SK-N-SH (cell line): Measurements from ENCODE around the gene GPRIN3. TPM values are rescaled to one million over a fixed set of nuclear protein-coding genes. Genes with fewer than 3 reads are reported as not detected.

Experiments used
- CTCF ChIA-PET: fragments of 300-600, 350-600 bp; formaldehyde crosslinking; extraction: SDS; loops from one replicate; lab custom pipeline; 2021; lab: Yijun Ruan, JAX
- POLR2A ChIA-PET: fragments of 350-600 bp; sonication (Branson Sonifier 250); formaldehyde crosslinking; extraction: SDS; loops from one replicate; lab custom pipeline; 2020; ENCODE audit warnings: antibody characterized with exemption, inconsistent platforms; lab: Yijun Ruan, JAX
- DNase-seq: peaks from one replicate; pipeline ENCODE4 v3.0.0; 2012
- H2AFZ ChIP-seq: fragments of 200-600 bp; sonication (generic); 2 replicates; pipeline ENCODE4 v1.8.1; 2016; ENCODE audit warnings: antibody characterized with exemption, mild to moderate bottlenecking, low read depth
- H3F3A ChIP-seq: fragments of 200-600 bp; sonication (generic); replicated peaks from 2 replicates; pipeline ENCODE3; 2016; ENCODE audit warnings: antibody characterized with exemption, mild to moderate bottlenecking; ENCODE audit not compliant: insufficient read depth
- H3K27ac ChIP-seq, 2 experiments: fragments of 200-500 bp in 1 of 2; fragments of 200-600 bp in 1 of 2; sonication (Bioruptor generic) in 1 of 2; sonication (generic), shearing (Covaris generic) in 1 of 2; 2 replicates each; pipeline versions ENCODE4 v1.5.1 to v1.6.1; 2014 to 2016; ENCODE audit warnings: low read depth in 2 of 2, inconsistent platforms in 1 of 2, low read length in 1 of 2, mild to moderate bottlenecking in 1 of 2, mixed read lengths in 1 of 2
- H3K27me3 ChIP-seq: fragments of 200-600 bp; sonication (generic), shearing (Covaris generic); 2 replicates; pipeline ENCODE4 v1.6.1; 2016; ENCODE audit warnings: mixed run types; ENCODE audit not compliant: insufficient read depth
- H3K36me3 ChIP-seq, 2 experiments: fragments of 200-500 bp in 1 of 2; fragments of 200-600 bp in 1 of 2; sonication (Bioruptor generic) in 1 of 2; sonication (generic) in 1 of 2; replicated peaks in 1 of 2; 2 replicates each; pipeline versions ENCODE3 to v1.5.1; 2014 to 2016; ENCODE audit warnings: low read length in 1 of 2, mild to moderate bottlenecking in 1 of 2; ENCODE audit not compliant: insufficient read depth in 2 of 2, control insufficient read depth in 1 of 2
- H3K4me1 ChIP-seq, 2 experiments: fragments of 200-500 bp in 1 of 2; fragments of 200-600 bp in 1 of 2; sonication (Bioruptor generic) in 1 of 2; sonication (generic), shearing (Covaris generic) in 1 of 2; 2 replicates each; pipeline versions ENCODE4 v1.5.1 to v1.6.1; 2014 to 2016; ENCODE audit warnings: low read depth in 1 of 2, low read length in 1 of 2, mixed run types in 1 of 2; ENCODE audit not compliant: insufficient read depth in 2 of 2, control insufficient read depth in 1 of 2
- H3K4me2 ChIP-seq: fragments of 200-600 bp; sonication (generic), shearing (Covaris generic); 2 replicates; pipeline ENCODE4 v1.6.1; 2017; ENCODE audit warnings: mixed run types
- H3K4me3 ChIP-seq, 2 experiments: fragments of 200-500 bp in 1 of 2; fragments of 200-600 bp in 1 of 2; sonication (Bioruptor generic) in 1 of 2; sonication (generic), shearing (Covaris generic) in 1 of 2; 2 replicates each; pipeline versions ENCODE4 v1.5.1 to v1.8.1; 2014 to 2016; ENCODE audit warnings: low read depth in 2 of 2, inconsistent platforms in 1 of 2, low read length in 1 of 2, mild to moderate bottlenecking in 1 of 2, mixed read lengths in 1 of 2, moderate library complexity in 1 of 2
- H3K79me2 ChIP-seq: fragments of 200-600 bp; sonication (generic); 2 replicates; pipeline ENCODE4 v1.8.1; 2017; ENCODE audit warnings: mild to moderate bottlenecking; ENCODE audit not compliant: insufficient read depth
- H3K9ac ChIP-seq: fragments of 200-600 bp; sonication (generic); 2 replicates; pipeline ENCODE4 v1.6.1; 2017; ENCODE audit warnings: mixed run types
- H3K9me2 ChIP-seq: fragments of 200-600 bp; sonication (generic); 2 replicates; pipeline ENCODE4 v1.6.1; 2017; ENCODE audit warnings: mixed run types
- H3K9me3 ChIP-seq: fragments of 200-600 bp; sonication (generic); 2 replicates; pipeline ENCODE4 v1.6.1; 2017; ENCODE audit warnings: mixed run types, mild to moderate bottlenecking, moderate library complexity
- H4K20me1 ChIP-seq: fragments of 200-600 bp; sonication (generic); 2 replicates; pipeline ENCODE4 v1.6.1; 2017; ENCODE audit warnings: mild to moderate bottlenecking, mixed run types; ENCODE audit not compliant: insufficient read depth
- ELF1 ChIP-seq: IDR thresholded peaks from 2 replicates; pipeline ENCODE4 v1.4.0; 2012
- EP300 ChIP-seq, 2 experiments: IDR thresholded peaks; 2 replicates each; pipeline versions ENCODE4 v1.4.0 to v1.6.1; 2012; ENCODE audit warnings: borderline replicate concordance in 1 of 2, low read depth in 1 of 2, low read length in 1 of 2
- EZH2phosphoT487 ChIP-seq: fragments of 200-600 bp; sonication (generic); IDR thresholded peaks from 2 replicates; pipeline ENCODE4 v1.6.1; 2017; ENCODE audit warnings: low read depth, mixed run types, mild to moderate bottlenecking, antibody characterized with exemption, moderate library complexity, borderline replicate concordance
- FOSL2 ChIP-seq: IDR thresholded peaks from 2 replicates; pipeline ENCODE4 v1.4.0; 2012; ENCODE audit warnings: low read depth, mild to moderate bottlenecking, moderate library complexity, borderline replicate concordance
- FOXJ3 ChIP-seq: sonication (generic); formaldehyde crosslinking; IDR thresholded peaks from 2 replicates; pipeline ENCODE4 v1.5.1; 2020; ENCODE audit warnings: mild to moderate bottlenecking, missing genetic modification reagents
- FOXM1 ChIP-seq: IDR thresholded peaks from 2 replicates; pipeline ENCODE4 v1.4.0; 2012; ENCODE audit warnings: low read depth, mild to moderate bottlenecking
- JUND ChIP-seq: IDR thresholded peaks from 2 replicates; pipeline ENCODE4 v1.4.0; 2012
- NRF1 ChIP-seq: IDR thresholded peaks from 2 replicates; pipeline ENCODE4 v1.6.1; 2012; ENCODE audit warnings: low read depth, mild to moderate bottlenecking, low read length
- RCOR1 ChIP-seq: fragments of 150-350 bp; IDR thresholded peaks from 2 replicates; pipeline ENCODE4 v1.6.1; 2017; ENCODE audit warnings: antibody characterized with exemption, low read length
- REST ChIP-seq: IDR thresholded peaks from 2 replicates; pipeline ENCODE4 v1.6.1; 2012; ENCODE audit warnings: mild to moderate bottlenecking, low read depth, low read length, moderate library complexity
- RFX5 ChIP-seq: IDR thresholded peaks from 2 replicates; pipeline ENCODE4 v1.6.1; 2012; ENCODE audit warnings: mild to moderate bottlenecking, improper control_type of control experiment, low read length
- SIN3A ChIP-seq: IDR thresholded peaks from 2 replicates; pipeline ENCODE4 v1.6.1; 2012; ENCODE audit warnings: low read depth, mild to moderate bottlenecking, low read length, moderate library complexity, borderline replicate concordance
- TCF12 ChIP-seq: IDR thresholded peaks from 2 replicates; pipeline ENCODE4 v1.4.0; 2012
- TEAD4 ChIP-seq: IDR thresholded peaks from 2 replicates; pipeline ENCODE4 v1.4.0; 2012; ENCODE audit warnings: mild to moderate bottlenecking, borderline replicate concordance; ENCODE audit not compliant: insufficient read depth
- USF1 ChIP-seq: IDR thresholded peaks from 2 replicates; pipeline ENCODE4 v1.4.0; 2012; ENCODE audit warnings: low read depth, borderline replicate concordance
- WGBS: methylation state at CpG from one replicate; pipeline ENCODE4 v1.1.6; 2017; ENCODE audit warnings: low lambda C conversion rate; 5-methylcytosine and 5-hydroxymethylcytosine counted together
- polyA plus RNA-seq, 3 experiments: library from polyadenylated mRNA; depleted of rRNA; stranded (reverse); fragments of >200 nt; gene quantifications; 2 replicates each; pipeline ENCODE4 v1.2.3, GENCODE V29; 2012
- TF ChIP-seq, protein P1 (sequence below): IDR thresholded peaks from 2 replicates; pipeline ENCODE4; 2012
- TF ChIP-seq, protein P2 (sequence below): IDR thresholded peaks from 2 replicates; pipeline ENCODE4 v1.4.0; 2012; ENCODE audit warnings: low read depth, borderline replicate concordance
- TF ChIP-seq, protein P3 (sequence below): IDR thresholded peaks from 2 replicates; pipeline ENCODE4 v1.4.0; 2012; ENCODE audit warnings: low read depth
- TF ChIP-seq, protein P4 (sequence below): fragments of 150-350 bp; IDR thresholded peaks from 2 replicates; pipeline ENCODE4 v1.6.1; 2016; ENCODE audit warnings: mild to moderate bottlenecking, low read depth, low read length

GPRIN3 gene
- polyA plus RNA-seq, 1 of the 3 experiments (the other 2 are of a cell fraction): not detected

DNA sequence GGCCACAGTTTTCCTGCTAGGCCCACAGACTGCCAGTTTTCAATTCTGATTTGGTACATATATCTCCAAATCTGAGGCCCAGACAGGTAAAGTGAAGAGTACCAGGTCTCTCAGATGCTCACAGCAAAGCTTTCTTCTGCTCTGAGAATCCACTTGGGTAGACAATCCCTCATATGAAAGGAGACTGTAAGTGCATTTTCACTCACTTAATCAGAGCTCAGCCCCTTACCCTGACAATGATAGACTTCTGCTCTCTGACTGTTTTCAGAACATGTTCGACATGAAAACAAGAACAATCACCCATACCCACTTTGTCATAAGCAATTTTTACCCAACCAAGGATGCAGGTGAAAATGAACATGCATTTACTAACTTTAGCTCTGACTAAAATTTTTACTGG is 7.1 kb downstream of the GPRIN3 start:
- Histone ChIP-seq H3K4me3 (no peak overlapping the region), H3F3A (no peaks in the 10 kb centered on the region), H3K9me2 (no peaks in the 10 kb centered on the region), H3K79me2 (no peaks in the 10 kb centered on the region), H3K27ac (no peak overlapping the region), H3K4me2 (no peak overlapping the region), H3K36me3 (no peaks in the 10 kb centered on the region), H3K4me1 (no peaks in the 10 kb centered on the region; a peak in 1 of 4 replicates), H3K27me3 (no peaks in the 10 kb centered on the region; the same call in 1 of the 2 replicates), H3K9ac (no peak overlapping the region), H2AFZ (no peak overlapping the region), H4K20me1 (no peaks in the 10 kb centered on the region), H3K9me3 (no peaks in the 10 kb centered on the region)
- CTCF ChIA-PET: no interaction called here
- WGBS: 53% methylated on average over 1 of the region's 1 CpG
- POLR2A ChIA-PET: no interaction called here
- DNase-seq: no peak
- TF ChIP-seq EZH2phosphoT487: no peak
- no peak for TF ChIP-seq USF1
- TF ChIP-seq SIN3A: no peak
- no peak for TF ChIP-seq TCF12
- TF ChIP-seq FOXM1: no peak
- no peak for TF ChIP-seq NRF1
- TF ChIP-seq, protein P1, sequence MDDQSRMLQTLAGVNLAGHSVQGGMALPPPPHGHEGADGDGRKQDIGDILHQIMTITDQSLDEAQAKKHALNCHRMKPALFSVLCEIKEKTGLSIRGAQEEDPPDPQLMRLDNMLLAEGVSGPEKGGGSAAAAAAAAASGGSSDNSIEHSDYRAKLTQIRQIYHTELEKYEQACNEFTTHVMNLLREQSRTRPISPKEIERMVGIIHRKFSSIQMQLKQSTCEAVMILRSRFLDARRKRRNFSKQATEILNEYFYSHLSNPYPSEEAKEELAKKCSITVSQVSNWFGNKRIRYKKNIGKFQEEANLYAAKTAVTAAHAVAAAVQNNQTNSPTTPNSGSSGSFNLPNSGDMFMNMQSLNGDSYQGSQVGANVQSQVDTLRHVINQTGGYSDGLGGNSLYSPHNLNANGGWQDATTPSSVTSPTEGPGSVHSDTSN: no peak
- TF ChIP-seq FOSL2: no peak
- TF ChIP-seq ELF1: no peak
- no peak for TF ChIP-seq FOXJ3 (CRISPR knock-in tag)
- TF ChIP-seq, protein P2, sequence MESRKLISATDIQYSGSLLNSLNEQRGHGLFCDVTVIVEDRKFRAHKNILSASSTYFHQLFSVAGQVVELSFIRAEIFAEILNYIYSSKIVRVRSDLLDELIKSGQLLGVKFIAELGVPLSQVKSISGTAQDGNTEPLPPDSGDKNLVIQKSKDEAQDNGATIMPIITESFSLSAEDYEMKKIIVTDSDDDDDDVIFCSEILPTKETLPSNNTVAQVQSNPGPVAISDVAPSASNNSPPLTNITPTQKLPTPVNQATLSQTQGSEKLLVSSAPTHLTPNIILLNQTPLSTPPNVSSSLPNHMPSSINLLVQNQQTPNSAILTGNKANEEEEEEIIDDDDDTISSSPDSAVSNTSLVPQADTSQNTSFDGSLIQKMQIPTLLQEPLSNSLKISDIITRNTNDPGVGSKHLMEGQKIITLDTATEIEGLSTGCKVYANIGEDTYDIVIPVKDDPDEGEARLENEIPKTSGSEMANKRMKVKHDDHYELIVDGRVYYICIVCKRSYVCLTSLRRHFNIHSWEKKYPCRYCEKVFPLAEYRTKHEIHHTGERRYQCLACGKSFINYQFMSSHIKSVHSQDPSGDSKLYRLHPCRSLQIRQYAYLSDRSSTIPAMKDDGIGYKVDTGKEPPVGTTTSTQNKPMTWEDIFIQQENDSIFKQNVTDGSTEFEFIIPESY: no peak
- no peak for TF ChIP-seq JUND
- no peak for TF ChIP-seq RFX5
- TF ChIP-seq RCOR1: no peak

- H3K27me3 ChIP-seq: no peaks in the 10 kb centered on the region; the same call in 1 of the 2 replicates
- H3K4me1 ChIP-seq: no peaks in the 10 kb centered on the region; a peak in 1 of 4 replicates
- ChIA-PET POLR2A (no interaction called here), CTCF (no interaction called here)
- H3F3A ChIP-seq: no peaks in the 10 kb centered on the region
- WGBS: 79% methylated on average over 2 of the region's 2 CpGs
- H3K79me2 ChIP-seq: no peaks in the 10 kb centered on the region
- no peak overlapping the region for H3K4me2 ChIP-seq
- no peaks in the 10 kb centered on the region for H3K36me3 ChIP-seq
- no peaks in the 10 kb centered on the region for H3K9me2 ChIP-seq
- DNase-seq: no peak
- H4K20me1 ChIP-seq: no peaks in the 10 kb centered on the region
- TF ChIP-seq TEAD4: no peak
- TF ChIP-seq, protein P3, sequence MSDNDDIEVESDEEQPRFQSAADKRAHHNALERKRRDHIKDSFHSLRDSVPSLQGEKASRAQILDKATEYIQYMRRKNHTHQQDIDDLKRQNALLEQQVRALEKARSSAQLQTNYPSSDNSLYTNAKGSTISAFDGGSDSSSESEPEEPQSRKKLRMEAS: no peak
- no peak for TF ChIP-seq EP300 (IDR thresholded peaks at IDR 0.05; ENCODE audit: borderline replicate concordance in 1 of 2, low read depth in 1 of 2, low read length in 1 of 2)
- no peak for TF ChIP-seq REST
- TF ChIP-seq, protein P4, sequence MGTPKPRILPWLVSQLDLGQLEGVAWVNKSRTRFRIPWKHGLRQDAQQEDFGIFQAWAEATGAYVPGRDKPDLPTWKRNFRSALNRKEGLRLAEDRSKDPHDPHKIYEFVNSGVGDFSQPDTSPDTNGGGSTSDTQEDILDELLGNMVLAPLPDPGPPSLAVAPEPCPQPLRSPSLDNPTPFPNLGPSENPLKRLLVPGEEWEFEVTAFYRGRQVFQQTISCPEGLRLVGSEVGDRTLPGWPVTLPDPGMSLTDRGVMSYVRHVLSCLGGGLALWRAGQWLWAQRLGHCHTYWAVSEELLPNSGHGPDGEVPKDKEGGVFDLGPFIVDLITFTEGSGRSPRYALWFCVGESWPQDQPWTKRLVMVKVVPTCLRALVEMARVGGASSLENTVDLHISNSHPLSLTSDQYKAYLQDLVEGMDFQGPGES: no peak
- no peak for TF ChIP-seq NRF1
- TF ChIP-seq RFX5: no peak
- TF ChIP-seq, all 33 proteins: peak for 0
- Histone ChIP-seq H3K27ac (no peak overlapping the region), H3K9ac (no peak overlapping the region), H3K4me3 (no peak overlapping the region), H2AFZ (no peak overlapping the region), H3K9me3 (no peaks in the 10 kb centered on the region)
Measured at GRCh38 chr4:89300060-89300459, 7.5 kb downstream of the GPRIN3 start.
